ENCODE measurements around the gene EPHA8. TPM values are rescaled to one million over a fixed set of nuclear protein-coding genes. Genes with fewer than 3 reads are reported as not detected.

Gene EPHA8
- polyA plus RNA-seq, 1 experiment: not detected

GRCh38 chr1:22535399-22535798 is 27.9 kb upstream of the EPHA8 start:
- DNase-seq (ENCODE audit: low read depth): no peak
- no peak overlapping the region for H3K4me3 ChIP-seq (ENCODE audit: low read depth, low read length)
- POLR2A ChIA-PET: no interaction called here
- TF ChIP-seq CTCF (IDR thresholded peaks at IDR 0.05; ENCODE audit: insufficient read depth, low read depth, low read length): no peak
- H3K27me3 ChIP-seq (ENCODE audit: control insufficient read depth, insufficient read depth, low read length): no peaks in the 10 kb centered on the region
- CTCF ChIA-PET: no interaction called here
- no peaks in the 10 kb centered on the region for H3K36me3 ChIP-seq (ENCODE audit: control insufficient read depth, insufficient read depth, low read length)

- no peaks in the 10 kb centered on the region for H3K36me3 ChIP-seq (ENCODE audit: control insufficient read depth, insufficient read depth, low read length)
- ChIA-PET CTCF (no interaction called here), POLR2A (no interaction called here)
- no peak overlapping the region for H3K4me3 ChIP-seq (ENCODE audit: low read depth, low read length)
- no peak for DNase-seq (ENCODE audit: low read depth)
- H3K27me3 ChIP-seq (ENCODE audit: control insufficient read depth, insufficient read depth, low read length): no peaks in the 10 kb centered on the region
- no peak for TF ChIP-seq CTCF (IDR thresholded peaks at IDR 0.05; ENCODE audit: insufficient read depth, low read depth, low read length)
Measured at GRCh38 chr1:22536506-22536905, 26.8 kb upstream of the EPHA8 start.

GRCh38 chr1:22537441-22538139 is 25.7 kb upstream of the EPHA8 start:
- Histone ChIP-seq H3K4me3 (ENCODE audit: low read depth, low read length) (no peak overlapping the region), H3K36me3 (ENCODE audit: control insufficient read depth, insufficient read depth, low read length) (no peaks in the 10 kb centered on the region), H3K27me3 (ENCODE audit: control insufficient read depth, insufficient read depth, low read length) (no peaks in the 10 kb centered on the region)
- ChIA-PET CTCF (no interaction called here), POLR2A (no interaction called here)
- TF ChIP-seq CTCF (IDR thresholded peaks at IDR 0.05; ENCODE audit: insufficient read depth, low read depth, low read length): no peak
- DNase-seq (ENCODE audit: low read depth): no peak

- no peak for DNase-seq (ENCODE audit: low read depth)
- no peaks in the 10 kb centered on the region for H3K36me3 ChIP-seq (ENCODE audit: control insufficient read depth, insufficient read depth, low read length)
- CTCF ChIA-PET: no interaction called here
- POLR2A ChIA-PET: interaction anchor here (0.6 kb wide), 1 partner anchor 391 kb away, joined by 13 read pairs; no protein-coding TSS in a partner anchor
- no peak for TF ChIP-seq CTCF (IDR thresholded peaks at IDR 0.05; ENCODE audit: insufficient read depth, low read depth, low read length)
- H3K27me3 ChIP-seq (ENCODE audit: control insufficient read depth, insufficient read depth, low read length): no peaks in the 10 kb centered on the region; the same call in 1 of the 2 replicates
- H3K4me3 ChIP-seq (ENCODE audit: low read depth, low read length): no peak overlapping the region
Measured at GRCh38 chr1:22539510-22540118, 23.7 kb upstream of the EPHA8 start.

- CTCF ChIA-PET: no interaction called here
- POLR2A ChIA-PET: no interaction called here
- no peaks in the 10 kb centered on the region; the same call in 1 of the 2 replicates for H3K27me3 ChIP-seq (ENCODE audit: control insufficient read depth, insufficient read depth, low read length)
- no peak for DNase-seq (ENCODE audit: low read depth)
- TF ChIP-seq CTCF (IDR thresholded peaks at IDR 0.05; ENCODE audit: insufficient read depth, low read depth, low read length): no peak
- H3K36me3 ChIP-seq (ENCODE audit: control insufficient read depth, insufficient read depth, low read length): no peaks in the 10 kb centered on the region
- H3K4me3 ChIP-seq (ENCODE audit: low read depth, low read length): no peak overlapping the region
Measured at GRCh38 chr1:22540337-22540736, 23.0 kb upstream of the EPHA8 start.
